B cell (primary cell): ENCODE measurements around the gene NDUFAF4. TPM values are rescaled to one million over a fixed set of nuclear protein-coding genes. Genes with fewer than 3 reads are reported as not detected.

Source experiments
- ATAC-seq: fragments of 200-7000 bp; cut with Tn5 transposase; one replicate; pipeline ENCODE4 v1.10.0; 2021; ENCODE audit warnings: low read depth, mild to moderate bottlenecking, moderate number of reproducible peaks, moderate library complexity
- CTCF ChIA-PET: fragments of 350-600 bp; sonication (Branson Sonifier 250); formaldehyde crosslinking; loops from one replicate; lab custom pipeline; 2021; ENCODE audit warnings: antibody characterized with exemption, inconsistent platforms; lab: Charles Lee
- POLR2A ChIA-PET: fragments of 350-600 bp; sonication (Branson Sonifier 250); formaldehyde crosslinking; loops from one replicate; lab custom pipeline; 2021; ENCODE audit warnings: antibody characterized with exemption; lab: Charles Lee
- DNase-seq: peaks from one replicate; pipeline ENCODE4 v3.0.0; 2013
- H2AFZ ChIP-seq: 2 replicates; pipeline ENCODE4 v1.6.1; 2012; ENCODE audit warnings: mild to moderate bottlenecking, low read depth, low read length; ENCODE audit not compliant: insufficient read depth, poor library complexity, severe bottlenecking
- H3K27ac ChIP-seq, 2 donors: 1 replicate in 1 of 2; 2 replicates in 1 of 2; pipeline ENCODE4 v1.5.1; 2012 to 2013; ENCODE audit warnings: low read length in 2 of 2, mild to moderate bottlenecking in 2 of 2, moderate library complexity in 1 of 2
- H3K27me3 ChIP-seq, 4 experiments: fragments of 200-600 bp in 1 of 4; sonication (generic) in 1 of 4; replicated peaks in 1 of 4; 1 replicate in 2 of 4; 2 replicates in 2 of 4; pipeline versions ENCODE4 v1.6.1 to v1.7.0; 2013 to 2016; ENCODE audit warnings: low read length in 3 of 4, mild to moderate bottlenecking in 2 of 4, mixed read lengths in 1 of 4, moderate library complexity in 1 of 4; ENCODE audit not compliant: insufficient read depth in 4 of 4, control insufficient read depth in 3 of 4; ENCODE audit errors: control extremely low read depth in 1 of 4
- H3K36me3 ChIP-seq, 2 experiments: replicated peaks in 1 of 2; 1 replicate in 1 of 2; 2 replicates in 1 of 2; pipeline versions ENCODE4 v1.6.1 to v1.7.1; 2013; ENCODE audit warnings: low read length in 1 of 2; ENCODE audit not compliant: insufficient read depth in 2 of 2, control insufficient read depth in 1 of 2; ENCODE audit errors: control extremely low read depth in 1 of 2, extremely low read depth in 1 of 2
- H3K4me1 ChIP-seq, 2 donors: fragments of 200-600 bp in 1 of 2; sonication (generic) in 1 of 2; 1 replicate in 1 of 2; 2 replicates in 1 of 2; pipeline versions ENCODE4 v1.5.1 to v1.6.1; 2013 to 2017; ENCODE audit warnings: low read length in 2 of 2; ENCODE audit not compliant: control insufficient read depth in 2 of 2, insufficient read depth in 2 of 2
- H3K4me2 ChIP-seq: replicated peaks from 2 replicates; pipeline ENCODE3; 2012; ENCODE audit warnings: mild to moderate bottlenecking, low read depth, low read length; ENCODE audit not compliant: poor library complexity, severe bottlenecking
- H3K4me3 ChIP-seq, 5 experiments: fragments of 200-600 bp in 1 of 5; sonication (generic) in 1 of 5; 1 replicate in 3 of 5; 2 replicates in 2 of 5; pipeline versions ENCODE4 v1.5.1 to v1.7.0; 2011 to 2016; ENCODE audit warnings: low read length in 4 of 5, mild to moderate bottlenecking in 4 of 5, low read depth in 2 of 5, control low read depth in 1 of 5, moderate library complexity in 1 of 5; ENCODE audit not compliant: insufficient read depth in 1 of 5; ENCODE audit errors: control extremely low read depth in 1 of 5, extremely low read depth in 1 of 5
- H3K79me2 ChIP-seq: fragments of 200-600 bp; sonication (generic); one replicate; pipeline ENCODE4 v1.6.0; 2016; ENCODE audit warnings: low read length; ENCODE audit not compliant: control insufficient read depth, insufficient read depth
- H3K9ac ChIP-seq: fragments of 200-600 bp; sonication (generic); 2 replicates; pipeline ENCODE4 v1.6.1; 2017; ENCODE audit warnings: mild to moderate bottlenecking, low read length, moderate library complexity
- H3K9me3 ChIP-seq, 3 donors: one replicate each; pipeline versions ENCODE4 v1.6.1 to v1.7.1; 2013; ENCODE audit warnings: low read length in 2 of 3; ENCODE audit not compliant: control insufficient read depth in 2 of 3, insufficient read depth in 1 of 3; ENCODE audit errors: control extremely low read depth in 1 of 3
- H4K20me1 ChIP-seq: 2 replicates; pipeline ENCODE4 v1.6.0; 2012; ENCODE audit warnings: mild to moderate bottlenecking, low read length; ENCODE audit not compliant: insufficient read depth, control insufficient read depth, poor library complexity, severe bottlenecking
- H3K27ac Mint-ChIP-seq: one replicate; pipeline ENCODE4 v1.8.0; 2021; ENCODE audit warnings: mixed read lengths
- H3K27me3 Mint-ChIP-seq: one replicate; pipeline ENCODE4 v1.8.0; 2021; ENCODE audit warnings: mixed read lengths
- H3K4me1 Mint-ChIP-seq: one replicate; pipeline ENCODE4 v1.8.0; 2021; ENCODE audit warnings: mixed read lengths
- H3K4me3 Mint-ChIP-seq: one replicate; pipeline ENCODE4 v1.8.0; 2021; ENCODE audit warnings: mixed read lengths
- H3K9me3 Mint-ChIP-seq: one replicate; pipeline ENCODE4 v1.8.0; 2022; ENCODE audit warnings: mixed read lengths; ENCODE audit not compliant: insufficient read depth
- EZH2 ChIP-seq: IDR thresholded peaks from 2 replicates; pipeline ENCODE4 v1.6.1; 2012; ENCODE audit warnings: borderline replicate concordance, low read depth, mild to moderate bottlenecking, moderate library complexity, low read length; ENCODE audit not compliant: insufficient read depth, poor library complexity, severe bottlenecking
- WGBS: methylation state at CpG from one replicate; pipeline ENCODE4 v1.1.5; 2013; ENCODE audit warnings: missing lambda C conversion rate; ENCODE audit not compliant: insufficient coverage; 5-methylcytosine and 5-hydroxymethylcytosine counted together
- intact Hi-C: fragments of 100-400 bp; cut with micrococcal nuclease; formaldehyde crosslinking; loops from one replicate; pipeline ENCODE4 v1.10.0; 2022
- polyA plus RNA-seq: library from polyadenylated mRNA; depleted of rRNA; stranded (reverse); fragments of >200 nt; gene quantifications from 2 replicates; pipeline ENCODE4 v1.2.3, GENCODE V29; 2012
- total RNA-seq, 2 donors: library from RNA; stranded (reverse); fragments of 120-200 nt in 1 of 2; gene quantifications; 1 replicate in 1 of 2; 2 replicates in 1 of 2; pipeline versions ENCODE4 v1.2.3 to v1.2.4, GENCODE V29; 2013 to 2022
- TF ChIP-seq, protein P1 (sequence below): fragments of 200-600 bp; IDR thresholded peaks from one replicate; pipeline ENCODE4 v1.8.0; 2022; ENCODE audit warnings: antibody characterized with exemption, mild to moderate bottlenecking

The NDUFAF4 gene
- total and polyA plus RNA-seq, 2 donors (not counting 1 experiment from before 2014, with no cell fraction given): 16.3 to 22.3 TPM

DNA sequence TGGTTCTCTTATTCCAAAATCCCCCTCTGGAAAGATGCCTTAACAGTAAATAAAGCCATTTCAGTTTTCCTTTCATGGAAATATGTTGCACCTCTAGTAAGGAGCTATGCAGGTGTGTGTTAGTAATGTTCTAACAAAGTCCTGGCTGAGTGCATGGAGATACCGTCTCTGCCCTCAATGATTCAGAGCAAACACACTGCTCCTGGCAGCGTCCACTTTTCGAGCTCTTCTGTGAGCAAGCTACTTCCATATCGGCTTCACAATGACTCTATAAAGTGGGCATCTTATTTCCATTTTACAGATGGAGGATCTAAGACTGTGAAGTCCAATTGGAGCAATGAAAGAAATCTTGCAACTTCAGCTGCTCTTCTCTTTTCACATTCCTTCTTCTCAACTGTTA is 30.0 kb upstream of the NDUFAF4 start:
- WGBS: 96% methylated on average over 3 of the region's 4 CpGs
- no peak for TF ChIP-seq EZH2
- TF ChIP-seq, protein P1, sequence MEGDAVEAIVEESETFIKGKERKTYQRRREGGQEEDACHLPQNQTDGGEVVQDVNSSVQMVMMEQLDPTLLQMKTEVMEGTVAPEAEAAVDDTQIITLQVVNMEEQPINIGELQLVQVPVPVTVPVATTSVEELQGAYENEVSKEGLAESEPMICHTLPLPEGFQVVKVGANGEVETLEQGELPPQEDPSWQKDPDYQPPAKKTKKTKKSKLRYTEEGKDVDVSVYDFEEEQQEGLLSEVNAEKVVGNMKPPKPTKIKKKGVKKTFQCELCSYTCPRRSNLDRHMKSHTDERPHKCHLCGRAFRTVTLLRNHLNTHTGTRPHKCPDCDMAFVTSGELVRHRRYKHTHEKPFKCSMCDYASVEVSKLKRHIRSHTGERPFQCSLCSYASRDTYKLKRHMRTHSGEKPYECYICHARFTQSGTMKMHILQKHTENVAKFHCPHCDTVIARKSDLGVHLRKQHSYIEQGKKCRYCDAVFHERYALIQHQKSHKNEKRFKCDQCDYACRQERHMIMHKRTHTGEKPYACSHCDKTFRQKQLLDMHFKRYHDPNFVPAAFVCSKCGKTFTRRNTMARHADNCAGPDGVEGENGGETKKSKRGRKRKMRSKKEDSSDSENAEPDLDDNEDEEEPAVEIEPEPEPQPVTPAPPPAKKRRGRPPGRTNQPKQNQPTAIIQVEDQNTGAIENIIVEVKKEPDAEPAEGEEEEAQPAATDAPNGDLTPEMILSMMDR: no peak

DNA sequence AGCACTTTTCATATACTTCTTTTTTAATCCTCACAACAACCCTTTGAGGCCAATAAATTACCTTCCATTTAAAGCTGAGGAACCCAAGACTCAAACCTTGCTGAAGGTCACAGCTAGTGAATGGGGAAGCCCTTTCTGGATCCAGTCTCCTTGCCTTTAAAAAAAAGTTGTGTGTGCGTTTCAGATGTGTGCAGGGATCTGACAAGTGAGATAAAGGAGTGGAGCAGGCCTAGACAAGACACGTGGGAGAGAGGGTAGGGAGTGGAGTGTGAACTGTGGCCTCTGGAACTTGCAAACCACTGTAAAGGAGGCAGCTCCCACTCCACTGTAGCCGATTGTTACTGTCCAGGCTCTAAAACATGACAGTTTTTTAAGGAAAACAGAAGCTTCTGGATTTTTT is 28.7 kb upstream of the NDUFAF4 start:
- H4K20me1 ChIP-seq: no peaks in the 10 kb centered on the region
- DNase-seq (no peak), ATAC-seq (no peak)
- H3K36me3 ChIP-seq: no peaks in the 10 kb centered on the region
- WGBS: 83% methylated on average over 2 of the region's 3 CpGs
- H3K79me2 ChIP-seq: no peaks in the 10 kb centered on the region
- no peak overlapping the region for H3K27ac ChIP-seq
- ChIA-PET POLR2A (no interaction called here), CTCF (interaction anchor here (1.0 kb wide), 1 partner anchor 12 kb away, joined by 3 read pairs; no protein-coding TSS in a partner anchor)
- H3K4me1 ChIP-seq: peaks cover 11 to 16% of the 10 kb centered on the region in 2 donors
- H3K9me3 Mint-ChIP-seq: no peaks in the 10 kb centered on the region
- H3K9me3 ChIP-seq: no peaks in the 10 kb centered on the region
- H3K27me3 ChIP-seq: no peaks in the 10 kb centered on the region
- TF ChIP-seq, protein P1: no peak
- TF ChIP-seq EZH2: no peak
- H2AFZ ChIP-seq: no peak overlapping the region
- H3K4me2 ChIP-seq: no peak overlapping the region
- no peaks in the 10 kb centered on the region for H3K27me3 Mint-ChIP-seq
- H3K4me3 ChIP-seq: no peak overlapping the region
- intact Hi-C loops: loop anchor here (10.0 kb wide), 1 partner anchor 1908 kb away; the partner anchor contains the start of gene POU3F2
- no peak overlapping the region for H3K4me3 Mint-ChIP-seq
- H3K27ac Mint-ChIP-seq: no peak overlapping the region
- H3K4me1 Mint-ChIP-seq: peaks cover 24% of the 10 kb centered on the region
- no peak overlapping the region for H3K9ac ChIP-seq

More for the DNA sequence above, 30.0 kb upstream of the NDUFAF4 start:
- H3K27me3 ChIP-seq: no peaks in the 10 kb centered on the region
- no peak overlapping the region for H3K27ac ChIP-seq
- H3K4me3 ChIP-seq: no peak overlapping the region
- H3K4me1 ChIP-seq: peaks cover 11 to 16% of the 10 kb centered on the region in 2 donors
- Mint-ChIP-seq H3K4me1 (peaks cover 17% of the 10 kb centered on the region), H3K27me3 (no peaks in the 10 kb centered on the region), H3K27ac (no peak overlapping the region), H3K9me3 (no peaks in the 10 kb centered on the region), H3K4me3 (no peak overlapping the region)
- H2AFZ ChIP-seq: no peak overlapping the region
- H3K9me3 ChIP-seq: no peaks in the 10 kb centered on the region
- intact Hi-C loops: loop anchor here (10.0 kb wide), 1 partner anchor 1907 kb away; the partner anchor contains the start of gene POU3F2
- ATAC-seq: no peak
- no peak overlapping the region for H3K4me2 ChIP-seq
- no peak for DNase-seq
- ChIA-PET CTCF (interaction anchor here (0.8 kb wide), 1 partner anchor 28 kb away, joined by 3 read pairs; no protein-coding TSS in a partner anchor), POLR2A (no interaction called here)
- H3K79me2 ChIP-seq: no peaks in the 10 kb centered on the region
- H3K9ac ChIP-seq: no peak overlapping the region
- H3K36me3 ChIP-seq: no peaks in the 10 kb centered on the region
- no peaks in the 10 kb centered on the region for H4K20me1 ChIP-seq
